CD14-positive monocyte (primary cell): ENCODE data around the gene OR52D1. TPM values are rescaled to one million over a fixed set of nuclear protein-coding genes. Genes with fewer than 3 reads are reported as not detected.

Experiments used
- DNase-seq, 3 donors: peaks; one replicate each; pipeline ENCODE4 v3.0.0-alpha.2; 2011 to 2022
- H2AFZ ChIP-seq: 2 replicates; pipeline ENCODE4 v1.6.0; 2012; ENCODE audit warnings: mild to moderate bottlenecking, low read depth, low read length, inconsistent platforms; ENCODE audit not compliant: insufficient read depth, poor library complexity, severe bottlenecking
- H3K27ac ChIP-seq, 2 donors: 1 replicate in 1 of 2; 2 replicates in 1 of 2; pipeline ENCODE4 v1.5.1; 2012 to 2013; ENCODE audit warnings: low read length in 2 of 2, control low read depth in 1 of 2, inconsistent platforms in 1 of 2, low read depth in 1 of 2, mild to moderate bottlenecking in 1 of 2
- H3K27me3 ChIP-seq, 2 donors: one replicate each; pipeline versions ENCODE4 v1.6.0 to v1.6.1; 2011 to 2013; ENCODE audit warnings: low read length in 2 of 2; ENCODE audit not compliant: control insufficient read depth in 2 of 2, insufficient read depth in 2 of 2
- H3K36me3 ChIP-seq, 2 donors: replicated peaks in 1 of 2; 1 replicate in 1 of 2; 2 replicates in 1 of 2; pipeline versions ENCODE4 v1.5.1 to v1.6.1; 2012 to 2013; ENCODE audit warnings: low read length in 2 of 2, control low read depth in 1 of 2, inconsistent platforms in 1 of 2, mild to moderate bottlenecking in 1 of 2; ENCODE audit not compliant: insufficient read depth in 2 of 2, control insufficient read depth in 1 of 2
- H3K4me1 ChIP-seq, 2 donors: 1 replicate in 1 of 2; 2 replicates in 1 of 2; pipeline versions ENCODE4 v1.5.1 to v1.6.1; 2012 to 2013; ENCODE audit warnings: low read length in 2 of 2, control low read depth in 1 of 2, inconsistent platforms in 1 of 2, mild to moderate bottlenecking in 1 of 2, moderate library complexity in 1 of 2; ENCODE audit not compliant: insufficient read depth in 2 of 2, control insufficient read depth in 1 of 2
- H3K4me2 ChIP-seq: replicated peaks from 2 replicates; pipeline ENCODE3; 2012; ENCODE audit warnings: low read length, moderate library complexity, mild to moderate bottlenecking; ENCODE audit not compliant: poor library complexity, severe bottlenecking; ENCODE audit errors: extremely low read depth
- H3K4me3 ChIP-seq, 3 experiments: fragments of 200-600 bp in 1 of 3; sonication (generic) in 1 of 3; replicated peaks in 1 of 3; 1 replicate in 2 of 3; 2 replicates in 1 of 3; pipeline ENCODE4 v1.5.1; 2011 to 2013; ENCODE audit warnings: low read length in 3 of 3, mild to moderate bottlenecking in 3 of 3, control low read depth in 2 of 3, low read depth in 2 of 3, inconsistent platforms in 1 of 3, moderate library complexity in 1 of 3
- H3K79me2 ChIP-seq: 2 replicates; pipeline ENCODE4 v1.6.0; 2012; ENCODE audit warnings: mild to moderate bottlenecking, control low read depth, inconsistent platforms, low read length, moderate library complexity; ENCODE audit not compliant: insufficient read depth
- H3K9ac ChIP-seq: 2 replicates; pipeline ENCODE4 v1.6.0; 2017; ENCODE audit warnings: low read length, mild to moderate bottlenecking; ENCODE audit not compliant: insufficient read depth, poor library complexity, severe bottlenecking
- H3K9me3 ChIP-seq, 2 donors: replicated peaks in 1 of 2; 1 replicate in 1 of 2; 2 replicates in 1 of 2; pipeline versions ENCODE4 v1.5.1 to v1.6.1; 2012 to 2013; ENCODE audit warnings: low read length in 2 of 2, control low read depth in 1 of 2; ENCODE audit not compliant: control insufficient read depth in 1 of 2, insufficient read depth in 1 of 2
- H4K20me1 ChIP-seq: 2 replicates; pipeline ENCODE4 v1.6.0; 2012; ENCODE audit warnings: mild to moderate bottlenecking, low read length, control low read depth, moderate library complexity; ENCODE audit not compliant: insufficient read depth
- H3K27ac Mint-ChIP-seq, 7 donors: one replicate each; pipeline ENCODE4 v1.8.0; 2020; ENCODE audit warnings: mild to moderate bottlenecking in 7 of 7, mixed read lengths in 7 of 7, moderate library complexity in 6 of 7, inconsistent platforms in 2 of 7
- H3K27me3 Mint-ChIP-seq, 3 donors: one replicate each; pipeline ENCODE4 v1.8.0; 2021 to 2022; ENCODE audit warnings: low read depth in 3 of 3, mild to moderate bottlenecking in 3 of 3, mixed read lengths in 3 of 3, moderate library complexity in 3 of 3, inconsistent platforms in 1 of 3
- H3K36me3 Mint-ChIP-seq, 2 donors: one replicate each; pipeline ENCODE4 v1.8.0; 2020; ENCODE audit warnings: mixed read lengths in 2 of 2, inconsistent platforms in 1 of 2, mild to moderate bottlenecking in 1 of 2
- H3K4me1 Mint-ChIP-seq: one replicate; pipeline ENCODE4 v1.8.0; 2020; ENCODE audit warnings: mild to moderate bottlenecking, mixed read lengths
- H3K4me3 Mint-ChIP-seq, 2 donors: one replicate each; pipeline ENCODE4 v1.8.0; 2020; ENCODE audit warnings: mild to moderate bottlenecking in 2 of 2, mixed read lengths in 2 of 2, moderate library complexity in 1 of 2
- H3K9me3 Mint-ChIP-seq, 7 donors: one replicate each; pipeline ENCODE4 v1.8.0; 2020 to 2022; ENCODE audit warnings: mixed read lengths in 7 of 7, mild to moderate bottlenecking in 6 of 7, moderate library complexity in 6 of 7, inconsistent platforms in 2 of 7
- intact Hi-C, 2 donors: fragments of 100-400 bp; cut with micrococcal nuclease; formaldehyde crosslinking; loops; one replicate each; pipeline versions ENCODE4 v1.15.0 to v1.15.1; 2023
- polyA plus RNA-seq, 3 donors: library from polyadenylated mRNA; depleted of rRNA in 1 of 3; unstranded in 2 of 3; stranded (reverse) in 1 of 3; fragments of 300-500 nt in 2 of 3; fragments of >200 nt in 1 of 3; fragmentation: Illumina TruSeq in 2 of 3; gene quantifications; 1 replicate in 2 of 3; 2 replicates in 1 of 3; pipeline ENCODE4 v1.2.3, GENCODE V29; 2012 to 2021
- TF ChIP-seq, protein P1 (sequence below): fragments of 200-600 bp; IDR thresholded peaks from one replicate; pipeline ENCODE4 v1.8.0; 2022; ENCODE audit warnings: antibody characterized with exemption, mild to moderate bottlenecking

OR52D1 gene
- polyA plus RNA-seq, 3 donors = not detected

DNA sequence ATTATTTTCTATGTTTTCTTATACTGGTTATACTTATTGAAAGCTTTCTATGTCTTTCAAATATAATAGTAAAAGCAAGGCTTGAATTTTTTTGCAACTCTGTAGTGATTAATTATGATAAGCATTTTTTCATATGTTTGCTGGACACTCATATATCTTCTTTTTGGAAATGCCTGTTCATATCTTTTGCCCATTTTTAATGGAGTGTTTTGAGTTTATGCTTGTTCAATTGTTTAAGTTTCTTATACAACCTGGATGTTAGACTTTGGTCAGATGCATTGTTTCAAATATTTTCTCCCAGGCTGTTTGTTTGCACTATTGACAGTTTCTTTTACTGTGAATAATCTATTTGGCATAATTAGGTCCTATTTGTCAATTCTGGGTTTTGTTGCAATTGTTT, 48.0 kb downstream of the OR52D1 start:
- no peak for DNase-seq
- Histone ChIP-seq H3K36me3 (no peaks in the 10 kb centered on the region), H3K79me2 (no peaks in the 10 kb centered on the region), H3K4me3 (no peak overlapping the region), H3K9ac (no peak overlapping the region), H3K27me3 (no peaks in the 10 kb centered on the region), H4K20me1 (no peaks in the 10 kb centered on the region), H3K4me1 (no peaks in the 10 kb centered on the region), H2AFZ (no peak overlapping the region), H3K4me2 (no peak overlapping the region), H3K27ac (no peak overlapping the region), H3K9me3 (no peaks in the 10 kb centered on the region)
- Mint-ChIP-seq H3K9me3 (peaks cover 0 to 12% (median 6%) of the 10 kb centered on the region in 7 donors), H3K4me3 (no peak overlapping the region), H3K27ac (no peak overlapping the region), H3K36me3 (no peaks in the 10 kb centered on the region), H3K4me1 (peaks cover 6% of the 10 kb centered on the region), H3K27me3 (no peaks in the 10 kb centered on the region)
- TF ChIP-seq, protein P1, sequence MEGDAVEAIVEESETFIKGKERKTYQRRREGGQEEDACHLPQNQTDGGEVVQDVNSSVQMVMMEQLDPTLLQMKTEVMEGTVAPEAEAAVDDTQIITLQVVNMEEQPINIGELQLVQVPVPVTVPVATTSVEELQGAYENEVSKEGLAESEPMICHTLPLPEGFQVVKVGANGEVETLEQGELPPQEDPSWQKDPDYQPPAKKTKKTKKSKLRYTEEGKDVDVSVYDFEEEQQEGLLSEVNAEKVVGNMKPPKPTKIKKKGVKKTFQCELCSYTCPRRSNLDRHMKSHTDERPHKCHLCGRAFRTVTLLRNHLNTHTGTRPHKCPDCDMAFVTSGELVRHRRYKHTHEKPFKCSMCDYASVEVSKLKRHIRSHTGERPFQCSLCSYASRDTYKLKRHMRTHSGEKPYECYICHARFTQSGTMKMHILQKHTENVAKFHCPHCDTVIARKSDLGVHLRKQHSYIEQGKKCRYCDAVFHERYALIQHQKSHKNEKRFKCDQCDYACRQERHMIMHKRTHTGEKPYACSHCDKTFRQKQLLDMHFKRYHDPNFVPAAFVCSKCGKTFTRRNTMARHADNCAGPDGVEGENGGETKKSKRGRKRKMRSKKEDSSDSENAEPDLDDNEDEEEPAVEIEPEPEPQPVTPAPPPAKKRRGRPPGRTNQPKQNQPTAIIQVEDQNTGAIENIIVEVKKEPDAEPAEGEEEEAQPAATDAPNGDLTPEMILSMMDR = no peak
- intact Hi-C loops = no loop called here

Other genes with a start within 250 kb of the OR52D1 start
- gene HBG1, start 238.8 kb upstream of the OR52D1 start, polyA plus RNA-seq = not detected
- gene HBG2, start 233.9 kb upstream of the OR52D1 start, polyA plus RNA-seq = 1 to 10 TPM in 1 of 3 donors, not detected in 2; 5.1 TPM
- not detected for gene HBE1, start 218.7 kb upstream of the OR52D1 start, polyA plus RNA-seq
- not detected for gene OR51B4, start 186.7 kb upstream of the OR52D1 start, polyA plus RNA-seq
- gene OR51B2, start 164.4 kb upstream of the OR52D1 start, polyA plus RNA-seq = not detected
- gene OR51B5, start 145.2 kb upstream of the OR52D1 start, polyA plus RNA-seq = not detected
- gene OR51B6, start 137.2 kb upstream of the OR52D1 start, polyA plus RNA-seq = not detected
- not detected for gene OR51M1, start 104.9 kb upstream of the OR52D1 start, polyA plus RNA-seq
- gene OR51Q1, start 66.6 kb upstream of the OR52D1 start, polyA plus RNA-seq = not detected
- gene OR51I1, start 47.2 kb upstream of the OR52D1 start, polyA plus RNA-seq = not detected
- not detected for gene OR51I2, start 39.4 kb upstream of the OR52D1 start, polyA plus RNA-seq
- not detected for gene UBQLN3, start 21.3 kb downstream of the OR52D1 start, polyA plus RNA-seq
- under 1 TPM in 1 of 3 donors, not detected in 2; 0.33 TPM for gene UBQLNL, start 28.0 kb downstream of the OR52D1 start, polyA plus RNA-seq
- not detected for gene OR52H1, start 59.9 kb downstream of the OR52D1 start, polyA plus RNA-seq
- not detected for gene OR52B6, start 92.2 kb downstream of the OR52D1 start, polyA plus RNA-seq
- under 1 TPM; 0.11 to 0.44 (median 0.15) TPM for gene TRIM6, start 108.0 kb downstream of the OR52D1 start, polyA plus RNA-seq
- 10 to 100 TPM; 21.9 to 25.7 (median 23.5) TPM for gene TRIM34, start 136.3 kb downstream of the OR52D1 start, polyA plus RNA-seq
- gene TRIM5, start 196.4 kb downstream of the OR52D1 start, polyA plus RNA-seq = 10 to 100 TPM in 2 of 3 donors, 1 to 10 TPM in 1; 9.4 to 14.4 (median 10.6) TPM
- 100 to 1,000 TPM; 122 to 277 (median 132) TPM for gene TRIM22, start 201.1 kb downstream of the OR52D1 start, polyA plus RNA-seq
- under 1 TPM in 1 of 3 donors, not detected in 2; 0.04 TPM for gene OR56B1, start 247.8 kb downstream of the OR52D1 start, polyA plus RNA-seq